HepG2 (cell line): Measurements from ENCODE around the gene PCP4.

Source experiments
- DPF2 ChIP-seq: sonication (generic); formaldehyde crosslinking; IDR thresholded peaks from 2 replicates; pipeline ENCODE4 v1.4.0; 2020; ENCODE audit warnings: mild to moderate bottlenecking, low read depth, missing genetic modification reagents, borderline replicate concordance
- ETV5 ChIP-seq: IDR thresholded peaks from 2 replicates; pipeline ENCODE4 v1.6.1; 2018; ENCODE audit warnings: missing biosample characterization, missing genetic modification reagents, inconsistent platforms, borderline replicate concordance
- FOXK1 ChIP-seq: sonication (generic); formaldehyde crosslinking; IDR thresholded peaks from 2 replicates; pipeline ENCODE4 v1.4.0; 2020; ENCODE audit warnings: low read depth, missing genetic modification reagents, borderline replicate concordance
- MXI1 ChIP-seq: IDR thresholded peaks from 3 replicates; pipeline ENCODE4 v1.6.1; 2012; ENCODE audit warnings: low read depth, low read length, inconsistent platforms, borderline replicate concordance
- POLR2A ChIP-seq, 2 experiments: IDR thresholded peaks; 2 replicates each; pipeline ENCODE4 v1.6.1; 2011; ENCODE audit warnings: low read depth in 2 of 2, low read length in 2 of 2, mild to moderate bottlenecking in 1 of 2, moderate library complexity in 1 of 2; ENCODE audit not compliant: insufficient read depth in 1 of 2
- ZBTB1 ChIP-seq: sonication (generic); formaldehyde crosslinking; IDR thresholded peaks from 2 replicates; pipeline ENCODE4 v1.4.0; 2020; ENCODE audit warnings: missing genetic modification reagents, borderline replicate concordance
- ZNF274 ChIP-seq: sonication (generic); formaldehyde crosslinking; IDR thresholded peaks from 2 replicates; pipeline ENCODE4 v1.5.1; 2020; ENCODE audit warnings: mild to moderate bottlenecking, missing genetic modification reagents
- TF ChIP-seq, protein P1 (sequence below): sonication (generic); formaldehyde crosslinking; IDR thresholded peaks from 2 replicates; pipeline ENCODE4 v1.5.1; 2020; ENCODE audit warnings: missing genetic modification reagents, mild to moderate bottlenecking, borderline replicate concordance
- TF ChIP-seq, protein P2 (sequence below): sonication (generic); formaldehyde crosslinking; IDR thresholded peaks from 2 replicates; pipeline ENCODE4 v1.5.0; 2020; ENCODE audit warnings: mild to moderate bottlenecking, missing genetic modification reagents, moderate library complexity

DNA sequence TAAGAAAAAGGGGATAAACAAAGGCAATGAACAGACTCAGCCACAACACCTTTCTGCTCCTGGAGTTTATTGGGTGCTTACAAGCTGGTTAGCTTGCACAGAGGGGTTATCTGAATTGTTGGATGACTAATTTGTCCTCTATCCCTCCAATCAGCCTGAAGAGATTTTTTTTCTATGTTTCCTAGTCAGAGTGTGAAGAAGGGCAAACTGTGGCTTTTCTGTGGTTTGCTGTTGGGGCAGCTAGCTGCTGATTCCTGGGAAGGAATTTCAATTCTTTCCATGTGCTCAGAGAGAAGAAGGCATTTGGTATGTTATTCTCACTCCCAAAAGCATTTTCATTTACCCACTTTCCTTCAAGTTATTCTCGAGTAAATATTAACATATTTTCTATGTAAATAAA lies 48.6 kb downstream of the PCP4 start:
- TF ChIP-seq ZBTB1 (CRISPR knock-in tag) (no peak), ETV5 (CRISPR knock-in tag) (no peak), FOXK1 (CRISPR knock-in tag) (no peak), POLR2A (IDR thresholded peaks at IDR 0.05; ENCODE audit: insufficient read depth in 1 of 2, low read depth in 2 of 2, low read length in 2 of 2) (no peak), DPF2 (CRISPR knock-in tag) (no peak), MXI1 (no peak), ZNF274 (CRISPR knock-in tag) (no peak)
- TF ChIP-seq, protein P1, sequence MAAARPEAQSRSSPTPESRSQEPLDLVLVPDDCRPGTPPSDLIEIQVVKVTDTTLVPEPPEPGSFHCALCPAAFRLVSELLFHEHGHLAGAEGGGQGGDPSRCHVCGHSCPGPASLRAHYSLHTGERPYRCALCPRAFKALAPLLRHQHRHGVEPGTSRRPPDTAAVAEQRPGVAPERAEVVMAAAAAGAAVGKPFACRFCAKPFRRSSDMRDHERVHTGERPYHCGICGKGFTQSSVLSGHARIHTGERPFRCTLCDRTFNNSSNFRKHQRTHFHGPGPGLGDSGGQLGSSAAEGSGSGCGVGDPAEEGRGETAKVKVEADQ = no peak
- TF ChIP-seq, protein P2, sequence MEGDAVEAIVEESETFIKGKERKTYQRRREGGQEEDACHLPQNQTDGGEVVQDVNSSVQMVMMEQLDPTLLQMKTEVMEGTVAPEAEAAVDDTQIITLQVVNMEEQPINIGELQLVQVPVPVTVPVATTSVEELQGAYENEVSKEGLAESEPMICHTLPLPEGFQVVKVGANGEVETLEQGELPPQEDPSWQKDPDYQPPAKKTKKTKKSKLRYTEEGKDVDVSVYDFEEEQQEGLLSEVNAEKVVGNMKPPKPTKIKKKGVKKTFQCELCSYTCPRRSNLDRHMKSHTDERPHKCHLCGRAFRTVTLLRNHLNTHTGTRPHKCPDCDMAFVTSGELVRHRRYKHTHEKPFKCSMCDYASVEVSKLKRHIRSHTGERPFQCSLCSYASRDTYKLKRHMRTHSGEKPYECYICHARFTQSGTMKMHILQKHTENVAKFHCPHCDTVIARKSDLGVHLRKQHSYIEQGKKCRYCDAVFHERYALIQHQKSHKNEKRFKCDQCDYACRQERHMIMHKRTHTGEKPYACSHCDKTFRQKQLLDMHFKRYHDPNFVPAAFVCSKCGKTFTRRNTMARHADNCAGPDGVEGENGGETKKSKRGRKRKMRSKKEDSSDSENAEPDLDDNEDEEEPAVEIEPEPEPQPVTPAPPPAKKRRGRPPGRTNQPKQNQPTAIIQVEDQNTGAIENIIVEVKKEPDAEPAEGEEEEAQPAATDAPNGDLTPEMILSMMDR (CRISPR knock-in tag) = no peak
